ENCODE data around the gene PPARD.
"Not testable (repeated sequence)": the region's sequence is repeated elsewhere in the genome, so short reads cannot be mapped to it uniquely, and the experiment has no call there.

The PPARD gene

DNA sequence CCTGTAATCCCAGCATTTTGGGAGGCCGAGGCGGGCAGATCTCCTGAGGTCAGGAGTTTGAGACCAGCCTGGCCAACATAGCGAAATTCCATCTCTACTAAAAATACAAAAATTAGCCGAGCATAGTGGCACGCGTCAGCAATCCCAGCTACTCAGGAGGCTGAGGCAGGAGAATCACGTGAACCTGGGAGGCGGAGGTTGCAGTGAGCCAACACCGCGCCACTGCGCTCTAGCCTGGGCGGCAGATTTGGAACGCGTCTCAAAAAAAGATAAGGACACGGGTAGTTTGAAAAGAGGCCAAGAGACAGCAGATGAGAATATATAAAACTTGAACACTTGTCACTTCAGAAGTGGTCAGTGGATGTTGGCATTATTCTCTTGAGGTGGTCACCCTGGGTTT is 35.2 kb upstream of the PPARD start:
- not testable (repeated sequence) for H3K9me3 Mint-ChIP-seq; H3K27me3 Mint-ChIP-seq (ENCODE audit: low read depth); H3K4me3 Mint-ChIP-seq; H3K27ac Mint-ChIP-seq
- H3K36me3 Mint-ChIP-seq (ENCODE audit: low read depth), result peaks cover 64% of the 10 kb centered on the region
- peaks cover 73% of the 10 kb centered on the region for H3K4me1 Mint-ChIP-seq (ENCODE audit: low read depth)

DNA sequence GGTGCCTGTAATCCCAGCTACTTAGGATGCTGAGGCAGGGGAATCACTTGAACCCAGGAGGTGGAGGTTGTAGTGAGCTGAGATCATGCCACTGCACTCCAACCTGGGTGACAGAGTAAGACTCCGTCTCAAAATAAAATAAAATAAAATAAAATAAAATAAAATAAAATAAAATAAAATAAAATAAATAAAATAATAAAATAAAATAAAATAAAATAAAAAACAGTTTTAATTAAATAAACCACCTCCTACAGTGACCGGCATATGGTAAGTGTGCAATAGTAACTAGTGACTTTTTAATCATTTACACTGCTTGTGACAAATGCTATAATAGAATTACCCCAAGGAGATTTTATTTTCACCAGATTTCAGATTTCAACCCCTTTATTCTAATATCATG is 33.8 kb upstream of the PPARD start:
- H3K27me3 Mint-ChIP-seq (ENCODE audit: low read depth); H3K4me3 Mint-ChIP-seq; H3K9me3 Mint-ChIP-seq: not testable (repeated sequence)
- H3K4me1 Mint-ChIP-seq (ENCODE audit: low read depth), result peaks cover 71% of the 10 kb centered on the region
- peak overlapping the region; percentile 96 for H3K27ac Mint-ChIP-seq
- H3K36me3 Mint-ChIP-seq (ENCODE audit: low read depth), result peaks cover 62% of the 10 kb centered on the region

GRCh38 chr6:35309611-35310264 is 32.6 kb upstream of the PPARD start:
- H3K27ac Mint-ChIP-seq, result peak overlapping the region; percentile 96
- peaks cover 67% of the 10 kb centered on the region for H3K4me1 Mint-ChIP-seq (ENCODE audit: low read depth)
- H3K36me3 Mint-ChIP-seq (ENCODE audit: low read depth), result peaks cover 63% of the 10 kb centered on the region
- H3K9me3 Mint-ChIP-seq, result no peaks in the 10 kb centered on the region
- H3K27me3 Mint-ChIP-seq (ENCODE audit: low read depth), result no peaks in the 10 kb centered on the region
- peak overlapping the region; percentile 60 for H3K4me3 Mint-ChIP-seq

- peaks cover 69% of the 10 kb centered on the region for H3K4me1 Mint-ChIP-seq (ENCODE audit: low read depth)
- H3K36me3 Mint-ChIP-seq (ENCODE audit: low read depth), result peaks cover 69% of the 10 kb centered on the region
- peak overlapping the region; percentile 96 for H3K27ac Mint-ChIP-seq
- peak overlapping the region; percentile 60 for H3K4me3 Mint-ChIP-seq
- no peaks in the 10 kb centered on the region for H3K27me3 Mint-ChIP-seq (ENCODE audit: low read depth)
- H3K9me3 Mint-ChIP-seq, result no peaks in the 10 kb centered on the region
Observed at GRCh38 chr6:35310265-35310831, 32.0 kb upstream of the PPARD start.

GRCh38 chr6:35311390-35312075 is 30.8 kb upstream of the PPARD start:
- H3K36me3 Mint-ChIP-seq (ENCODE audit: low read depth), result peaks cover 77% of the 10 kb centered on the region
- peak overlapping the region; percentile 96 for H3K27ac Mint-ChIP-seq
- H3K4me3 Mint-ChIP-seq, result peak overlapping the region; percentile 78
- peaks cover 70% of the 10 kb centered on the region for H3K4me1 Mint-ChIP-seq (ENCODE audit: low read depth)
- H3K27me3 Mint-ChIP-seq (ENCODE audit: low read depth), result no peaks in the 10 kb centered on the region
- H3K9me3 Mint-ChIP-seq, result no peaks in the 10 kb centered on the region

DNA sequence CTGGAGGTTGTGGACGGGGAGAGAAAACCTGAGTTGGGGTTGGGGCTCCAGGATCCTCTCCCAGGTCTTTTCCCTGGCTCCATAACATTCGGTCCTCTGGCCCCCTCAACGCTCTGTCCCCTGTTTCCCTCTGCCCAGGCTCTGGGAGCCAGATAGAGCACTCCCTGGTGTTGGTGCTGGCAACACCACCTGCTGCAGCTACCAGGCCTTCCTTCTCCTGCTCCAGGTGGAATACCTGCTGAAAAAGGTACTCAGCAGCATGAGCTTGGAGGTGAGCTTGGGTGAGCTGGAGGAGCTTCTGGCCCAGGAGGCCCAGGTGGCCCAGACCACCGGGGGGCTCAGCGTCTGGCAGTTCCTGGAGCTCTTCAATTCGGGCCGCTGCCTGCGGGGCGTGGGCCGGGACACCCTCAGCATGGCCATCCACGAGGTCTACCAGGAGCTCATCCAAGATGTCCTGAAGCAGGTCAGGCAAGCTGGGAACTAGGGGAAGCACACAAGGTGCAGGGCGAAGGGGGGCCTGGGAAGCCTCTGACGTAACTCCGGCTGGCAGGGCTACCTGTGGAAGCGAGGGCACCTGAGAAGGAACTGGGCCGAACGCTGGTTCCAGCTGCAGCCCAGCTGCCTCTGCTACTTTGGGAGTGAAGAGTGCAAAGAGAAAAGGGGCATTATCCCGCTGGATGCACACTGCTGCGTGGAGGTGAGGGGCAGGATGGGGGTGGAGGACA is 30.1 kb upstream of the PPARD start:
- no peaks in the 10 kb centered on the region for H3K9me3 Mint-ChIP-seq
- H3K36me3 Mint-ChIP-seq (ENCODE audit: low read depth), result peaks cover 75% of the 10 kb centered on the region
- peak overlapping the region; percentile 78 for H3K4me3 Mint-ChIP-seq
- H3K4me1 Mint-ChIP-seq (ENCODE audit: low read depth), result peaks cover 63% of the 10 kb centered on the region
- H3K27me3 Mint-ChIP-seq (ENCODE audit: low read depth), result no peaks in the 10 kb centered on the region
- H3K27ac Mint-ChIP-seq, result peak overlapping the region; percentile 96

- H3K27me3 Mint-ChIP-seq (ENCODE audit: low read depth), result no peaks in the 10 kb centered on the region
- H3K36me3 Mint-ChIP-seq (ENCODE audit: low read depth), result peaks cover 77% of the 10 kb centered on the region
- H3K9me3 Mint-ChIP-seq, result no peaks in the 10 kb centered on the region
- peak overlapping the region; percentile 96 for H3K27ac Mint-ChIP-seq
- peaks cover 64% of the 10 kb centered on the region for H3K4me1 Mint-ChIP-seq (ENCODE audit: low read depth)
- H3K4me3 Mint-ChIP-seq, result peak overlapping the region; percentile 59
Observed at GRCh38 chr6:35312807-35313206, 29.6 kb upstream of the PPARD start.

GRCh38 chr6:35317483-35318195 is 24.7 kb upstream of the PPARD start:
- no peaks in the 10 kb centered on the region for H3K27me3 Mint-ChIP-seq (ENCODE audit: low read depth)
- no peak overlapping the region for H3K27ac Mint-ChIP-seq
- no peaks in the 10 kb centered on the region for H3K9me3 Mint-ChIP-seq
- H3K36me3 Mint-ChIP-seq (ENCODE audit: low read depth), result peaks cover 74% of the 10 kb centered on the region
- no peak overlapping the region for H3K4me3 Mint-ChIP-seq
- H3K4me1 Mint-ChIP-seq (ENCODE audit: low read depth), result peaks cover 30% of the 10 kb centered on the region

- Mint-ChIP-seq H3K36me3 (ENCODE audit: low read depth) (peaks cover 69% of the 10 kb centered on the region), H3K4me1 (ENCODE audit: low read depth) (peaks cover 25% of the 10 kb centered on the region), H3K27ac (peak overlapping the region; percentile 31), H3K27me3 (ENCODE audit: low read depth) (no peaks in the 10 kb centered on the region), H3K4me3 (no peak overlapping the region), H3K9me3 (no peaks in the 10 kb centered on the region)
Observed at GRCh38 chr6:35318196-35319171, 23.9 kb upstream of the PPARD start.

DNA sequence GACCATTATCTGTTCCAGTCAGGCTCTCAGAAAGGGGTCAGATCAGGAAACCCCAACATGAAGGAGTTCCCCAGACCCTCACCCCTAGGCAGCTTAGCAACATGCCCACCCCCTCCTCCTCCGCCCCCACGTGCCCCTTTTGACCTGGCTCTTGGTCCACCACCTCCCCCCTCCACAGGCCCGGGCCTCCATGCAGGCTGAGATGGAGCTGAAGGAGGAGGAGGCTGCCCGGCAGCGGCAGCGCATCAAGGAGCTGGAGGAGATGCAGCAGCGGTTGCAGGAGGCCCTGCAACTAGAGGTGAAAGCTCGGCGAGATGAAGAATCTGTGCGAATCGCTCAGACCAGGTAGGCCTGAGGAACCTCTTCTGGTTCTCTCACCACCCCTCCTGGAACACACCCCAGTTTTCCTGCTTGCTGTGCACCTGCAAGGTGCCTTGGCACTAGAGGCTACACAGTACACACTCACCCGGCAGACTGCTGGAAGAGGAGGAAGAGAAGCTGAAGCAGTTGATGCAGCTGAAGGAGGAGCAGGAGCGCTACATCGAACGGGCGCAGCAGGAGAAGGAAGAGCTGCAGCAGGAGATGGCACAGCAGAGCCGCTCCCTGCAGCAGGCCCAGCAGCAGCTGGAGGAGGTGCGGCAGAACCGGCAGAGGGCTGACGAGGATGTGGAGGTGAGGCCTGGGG is 22.9 kb upstream of the PPARD start:
- Mint-ChIP-seq H3K4me1 (ENCODE audit: low read depth) (peaks cover 21% of the 10 kb centered on the region), H3K36me3 (ENCODE audit: low read depth) (peaks cover 62% of the 10 kb centered on the region), H3K27ac (no peak overlapping the region), H3K9me3 (no peaks in the 10 kb centered on the region), H3K4me3 (no peak overlapping the region), H3K27me3 (ENCODE audit: low read depth) (no peaks in the 10 kb centered on the region)

GRCh38 chr6:35320031-35320410 is 22.3 kb upstream of the PPARD start:
- Mint-ChIP-seq H3K36me3 (ENCODE audit: low read depth) (peaks cover 61% of the 10 kb centered on the region), H3K4me1 (ENCODE audit: low read depth) (peaks cover 16% of the 10 kb centered on the region), H3K4me3 (no peak overlapping the region), H3K27ac (peak overlapping the region; percentile 3), H3K9me3 (no peaks in the 10 kb centered on the region), H3K27me3 (ENCODE audit: low read depth) (no peaks in the 10 kb centered on the region)

DNA sequence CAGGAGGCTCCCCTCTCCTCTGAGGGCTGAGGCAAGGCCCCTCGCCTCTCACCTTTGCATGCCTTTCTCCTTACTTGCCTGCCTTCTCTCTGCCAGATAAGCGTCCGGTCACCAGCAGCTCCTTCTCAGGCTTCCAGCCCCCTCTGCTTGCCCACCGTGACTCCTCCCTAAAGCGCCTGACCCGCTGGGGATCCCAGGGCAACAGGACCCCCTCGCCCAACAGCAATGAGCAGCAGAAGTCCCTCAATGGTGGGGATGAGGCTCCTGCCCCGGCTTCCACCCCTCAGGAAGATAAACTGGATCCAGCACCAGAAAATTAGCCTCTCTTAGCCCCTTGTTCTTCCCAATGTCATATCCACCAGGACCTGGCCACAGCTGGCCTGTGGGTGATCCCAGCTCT is 21.3 kb upstream of the PPARD start:
- H3K27me3 Mint-ChIP-seq (ENCODE audit: low read depth), result no peaks in the 10 kb centered on the region
- H3K4me1 Mint-ChIP-seq (ENCODE audit: low read depth), result peaks cover 11% of the 10 kb centered on the region
- peaks cover 54% of the 10 kb centered on the region for H3K36me3 Mint-ChIP-seq (ENCODE audit: low read depth)
- peak overlapping the region; percentile 20 for H3K27ac Mint-ChIP-seq
- H3K9me3 Mint-ChIP-seq, result no peaks in the 10 kb centered on the region
- no peak overlapping the region for H3K4me3 Mint-ChIP-seq
